ENCODE results near the gene FAM163A.
A peak's percentile ranks its signal among the peaks of the same experiment; 100 is the strongest.

The FAM163A gene

GRCh38 chr1:179744401-179745130, 1.5 kb downstream of the FAM163A start:
- Histone ChIP-seq H3K36me3 (ENCODE audit: control insufficient read depth, insufficient read depth, low read length) (no peaks in the 10 kb centered on the region), H3K9ac (no peak overlapping the region), H3K4me1 (no peaks in the 10 kb centered on the region), H3K27me3 (ENCODE audit: control insufficient read depth, insufficient read depth, low read length) (no peaks in the 10 kb centered on the region), H3K79me2 (no peaks in the 10 kb centered on the region), H3K4me2 (ENCODE audit: low read length) (no peak overlapping the region), H3K4me3 (ENCODE audit: low read depth, low read length) (no peak overlapping the region), H2AFZ (peak overlapping the region; percentile 59), H3K27ac (no peak overlapping the region), H3K9me3 (ENCODE audit: control insufficient read depth, low read length) (no peaks in the 10 kb centered on the region)
- TF ChIP-seq CTCF (IDR thresholded peaks at IDR 0.05), result no peak

GRCh38 chr1:179745131-179745611, 2.1 kb downstream of the FAM163A start:
- Histone ChIP-seq H3K9me3 (ENCODE audit: control insufficient read depth, low read length) (no peaks in the 10 kb centered on the region), H3K36me3 (ENCODE audit: control insufficient read depth, insufficient read depth, low read length) (no peaks in the 10 kb centered on the region), H3K4me1 (no peaks in the 10 kb centered on the region), H3K79me2 (no peaks in the 10 kb centered on the region), H3K4me2 (ENCODE audit: low read length) (no peak overlapping the region), H2AFZ (no peak overlapping the region), H3K4me3 (ENCODE audit: low read depth, low read length) (no peak overlapping the region), H3K9ac (no peak overlapping the region), H3K27ac (no peak overlapping the region), H3K27me3 (ENCODE audit: control insufficient read depth, insufficient read depth, low read length) (no peaks in the 10 kb centered on the region)
- no peak for TF ChIP-seq CTCF (IDR thresholded peaks at IDR 0.05)

- Histone ChIP-seq H2AFZ (no peak overlapping the region), H3K9ac (no peak overlapping the region), H3K9me3 (ENCODE audit: control insufficient read depth, low read length) (no peaks in the 10 kb centered on the region), H3K4me2 (ENCODE audit: low read length) (no peak overlapping the region), H3K36me3 (ENCODE audit: control insufficient read depth, insufficient read depth, low read length) (no peaks in the 10 kb centered on the region), H3K27ac (no peak overlapping the region), H3K4me1 (no peaks in the 10 kb centered on the region), H3K27me3 (ENCODE audit: control insufficient read depth, insufficient read depth, low read length) (no peaks in the 10 kb centered on the region), H3K4me3 (ENCODE audit: low read depth, low read length) (no peak overlapping the region), H3K79me2 (no peaks in the 10 kb centered on the region)
- TF ChIP-seq CTCF (IDR thresholded peaks at IDR 0.05), result no peak
Measured at GRCh38 chr1:179745743-179746142, 2.7 kb downstream of the FAM163A start.

GRCh38 chr1:179747611-179748010, 4.5 kb downstream of the FAM163A start:
- Histone ChIP-seq H3K4me3 (ENCODE audit: low read depth, low read length) (no peak overlapping the region), H3K9ac (no peak overlapping the region), H3K4me2 (ENCODE audit: low read length) (no peak overlapping the region), H3K4me1 (no peaks in the 10 kb centered on the region), H3K27ac (no peak overlapping the region), H3K27me3 (ENCODE audit: control insufficient read depth, insufficient read depth, low read length) (no peaks in the 10 kb centered on the region), H2AFZ (no peak overlapping the region), H3K36me3 (ENCODE audit: control insufficient read depth, insufficient read depth, low read length) (no peaks in the 10 kb centered on the region), H3K79me2 (no peaks in the 10 kb centered on the region), H3K9me3 (ENCODE audit: control insufficient read depth, low read length) (no peaks in the 10 kb centered on the region)
- no peak for TF ChIP-seq CTCF (IDR thresholded peaks at IDR 0.05)

GRCh38 chr1:179748772-179749171, 5.7 kb downstream of the FAM163A start:
- Histone ChIP-seq H3K4me1 (peaks cover 7% of the 10 kb centered on the region), H3K4me2 (ENCODE audit: low read length) (no peak overlapping the region), H3K9me3 (ENCODE audit: control insufficient read depth, low read length) (no peaks in the 10 kb centered on the region), H3K36me3 (ENCODE audit: control insufficient read depth, insufficient read depth, low read length) (no peaks in the 10 kb centered on the region), H2AFZ (no peak overlapping the region), H3K9ac (no peak overlapping the region), H3K27me3 (ENCODE audit: control insufficient read depth, insufficient read depth, low read length) (no peaks in the 10 kb centered on the region), H3K27ac (no peak overlapping the region), H3K4me3 (ENCODE audit: low read depth, low read length) (no peak overlapping the region), H3K79me2 (no peaks in the 10 kb centered on the region)
- no peak for TF ChIP-seq CTCF (IDR thresholded peaks at IDR 0.05)
